SK-N-SH (cell line): ENCODE data around the gene OGFR. TPM values are rescaled to one million over a fixed set of nuclear protein-coding genes. Genes with fewer than 3 reads are reported as not detected.

Experiments
- CTCF ChIA-PET: fragments of 300-600, 350-600 bp; formaldehyde crosslinking; extraction: SDS; loops from one replicate; lab custom pipeline; 2021; lab: Yijun Ruan, JAX
- POLR2A ChIA-PET: fragments of 350-600 bp; sonication (Branson Sonifier 250); formaldehyde crosslinking; extraction: SDS; loops from one replicate; lab custom pipeline; 2020; ENCODE audit warnings: antibody characterized with exemption, inconsistent platforms; lab: Yijun Ruan, JAX
- DNase-seq: peaks from one replicate; pipeline ENCODE4 v3.0.0; 2012
- H2AFZ ChIP-seq: fragments of 200-600 bp; sonication (generic); 2 replicates; pipeline ENCODE4 v1.8.1; 2016; ENCODE audit warnings: antibody characterized with exemption, mild to moderate bottlenecking, low read depth
- H3F3A ChIP-seq: fragments of 200-600 bp; sonication (generic); replicated peaks from 2 replicates; pipeline ENCODE3; 2016; ENCODE audit warnings: antibody characterized with exemption, mild to moderate bottlenecking; ENCODE audit not compliant: insufficient read depth
- H3K27ac ChIP-seq, 2 experiments: fragments of 200-500 bp in 1 of 2; fragments of 200-600 bp in 1 of 2; sonication (Bioruptor generic) in 1 of 2; sonication (generic), shearing (Covaris generic) in 1 of 2; 2 replicates each; pipeline versions ENCODE4 v1.5.1 to v1.6.1; 2014 to 2016; ENCODE audit warnings: low read depth in 2 of 2, inconsistent platforms in 1 of 2, low read length in 1 of 2, mild to moderate bottlenecking in 1 of 2, mixed read lengths in 1 of 2
- H3K27me3 ChIP-seq: fragments of 200-600 bp; sonication (generic), shearing (Covaris generic); 2 replicates; pipeline ENCODE4 v1.6.1; 2016; ENCODE audit warnings: mixed run types; ENCODE audit not compliant: insufficient read depth
- H3K36me3 ChIP-seq, 2 experiments: fragments of 200-500 bp in 1 of 2; fragments of 200-600 bp in 1 of 2; sonication (Bioruptor generic) in 1 of 2; sonication (generic) in 1 of 2; replicated peaks in 1 of 2; 2 replicates each; pipeline versions ENCODE3 to v1.5.1; 2014 to 2016; ENCODE audit warnings: low read length in 1 of 2, mild to moderate bottlenecking in 1 of 2; ENCODE audit not compliant: insufficient read depth in 2 of 2, control insufficient read depth in 1 of 2
- H3K4me1 ChIP-seq, 2 experiments: fragments of 200-500 bp in 1 of 2; fragments of 200-600 bp in 1 of 2; sonication (Bioruptor generic) in 1 of 2; sonication (generic), shearing (Covaris generic) in 1 of 2; 2 replicates each; pipeline versions ENCODE4 v1.5.1 to v1.6.1; 2014 to 2016; ENCODE audit warnings: low read depth in 1 of 2, low read length in 1 of 2, mixed run types in 1 of 2; ENCODE audit not compliant: insufficient read depth in 2 of 2, control insufficient read depth in 1 of 2
- H3K4me2 ChIP-seq: fragments of 200-600 bp; sonication (generic), shearing (Covaris generic); 2 replicates; pipeline ENCODE4 v1.6.1; 2017; ENCODE audit warnings: mixed run types
- H3K4me3 ChIP-seq, 2 experiments: fragments of 200-500 bp in 1 of 2; fragments of 200-600 bp in 1 of 2; sonication (Bioruptor generic) in 1 of 2; sonication (generic), shearing (Covaris generic) in 1 of 2; 2 replicates each; pipeline versions ENCODE4 v1.5.1 to v1.8.1; 2014 to 2016; ENCODE audit warnings: low read depth in 2 of 2, inconsistent platforms in 1 of 2, low read length in 1 of 2, mild to moderate bottlenecking in 1 of 2, mixed read lengths in 1 of 2, moderate library complexity in 1 of 2
- H3K79me2 ChIP-seq: fragments of 200-600 bp; sonication (generic); 2 replicates; pipeline ENCODE4 v1.8.1; 2017; ENCODE audit warnings: mild to moderate bottlenecking; ENCODE audit not compliant: insufficient read depth
- H3K9ac ChIP-seq: fragments of 200-600 bp; sonication (generic); 2 replicates; pipeline ENCODE4 v1.6.1; 2017; ENCODE audit warnings: mixed run types
- H3K9me2 ChIP-seq: fragments of 200-600 bp; sonication (generic); 2 replicates; pipeline ENCODE4 v1.6.1; 2017; ENCODE audit warnings: mixed run types
- H3K9me3 ChIP-seq: fragments of 200-600 bp; sonication (generic); 2 replicates; pipeline ENCODE4 v1.6.1; 2017; ENCODE audit warnings: mixed run types, mild to moderate bottlenecking, moderate library complexity
- H4K20me1 ChIP-seq: fragments of 200-600 bp; sonication (generic); 2 replicates; pipeline ENCODE4 v1.6.1; 2017; ENCODE audit warnings: mild to moderate bottlenecking, mixed run types; ENCODE audit not compliant: insufficient read depth
- FOSL2 ChIP-seq: IDR thresholded peaks from 2 replicates; pipeline ENCODE4 v1.4.0; 2012; ENCODE audit warnings: low read depth, mild to moderate bottlenecking, moderate library complexity, borderline replicate concordance
- FOXM1 ChIP-seq: IDR thresholded peaks from 2 replicates; pipeline ENCODE4 v1.4.0; 2012; ENCODE audit warnings: low read depth, mild to moderate bottlenecking
- JUND ChIP-seq: IDR thresholded peaks from 2 replicates; pipeline ENCODE4 v1.4.0; 2012
- NFIC ChIP-seq: IDR thresholded peaks from 2 replicates; pipeline ENCODE4 v1.4.0; 2012; ENCODE audit warnings: borderline replicate concordance
- POLR2AphosphoS5 ChIP-seq: IDR thresholded peaks from 2 replicates; pipeline ENCODE4 v1.6.1; 2012; ENCODE audit warnings: low read depth, low read length
- RCOR1 ChIP-seq: fragments of 150-350 bp; IDR thresholded peaks from 2 replicates; pipeline ENCODE4 v1.6.1; 2017; ENCODE audit warnings: antibody characterized with exemption, low read length
- RFX5 ChIP-seq: IDR thresholded peaks from 2 replicates; pipeline ENCODE4 v1.6.1; 2012; ENCODE audit warnings: mild to moderate bottlenecking, improper control_type of control experiment, low read length
- SMC3 ChIP-seq: IDR thresholded peaks from 2 replicates; pipeline ENCODE4 v1.6.1; 2012; ENCODE audit warnings: low read depth, low read length, improper control_type of control experiment
- YY1 ChIP-seq: IDR thresholded peaks from 2 replicates; pipeline ENCODE4 v1.4.0; 2012; ENCODE audit warnings: low read depth, mild to moderate bottlenecking
- WGBS: methylation state at CpG from one replicate; pipeline ENCODE4 v1.1.6; 2017; ENCODE audit warnings: low lambda C conversion rate; 5-methylcytosine and 5-hydroxymethylcytosine counted together
- polyA plus RNA-seq, 3 experiments: library from polyadenylated mRNA; depleted of rRNA; stranded (reverse); fragments of >200 nt; gene quantifications; 2 replicates each; pipeline ENCODE4 v1.2.3, GENCODE V29; 2012
- TF ChIP-seq, protein P1 (sequence below): fragments of 150-350 bp; IDR thresholded peaks from 2 replicates; pipeline ENCODE4 v1.6.1; 2016; ENCODE audit warnings: mild to moderate bottlenecking, low read depth, low read length
- TF ChIP-seq, protein P2 (sequence below): fragments of 200-600 bp; sonication (generic); IDR thresholded peaks from 2 replicates; pipeline ENCODE4 v1.6.1; 2017; ENCODE audit warnings: antibody characterized with exemption, mild to moderate bottlenecking, moderate library complexity
- TF ChIP-seq, protein P3 (sequence below): fragments of 150-350 bp; IDR thresholded peaks from 2 replicates; pipeline ENCODE4 v1.6.1; 2017; ENCODE audit warnings: antibody characterized with exemption, low read length, low read depth, borderline replicate concordance
- TF ChIP-seq, protein P4 (sequence below): IDR thresholded peaks from 2 replicates; pipeline ENCODE4 v1.4.0; 2012; ENCODE audit warnings: low read depth, borderline replicate concordance
- TF ChIP-seq, protein P5 (sequence below): IDR thresholded peaks from 2 replicates; pipeline ENCODE4 v1.6.1; 2012; ENCODE audit warnings: mild to moderate bottlenecking, low read depth, low read length, moderate library complexity

OGFR gene
- polyA plus RNA-seq, 1 of the 3 experiments (the other 2 are of a cell fraction): 60.8 TPM

DNA sequence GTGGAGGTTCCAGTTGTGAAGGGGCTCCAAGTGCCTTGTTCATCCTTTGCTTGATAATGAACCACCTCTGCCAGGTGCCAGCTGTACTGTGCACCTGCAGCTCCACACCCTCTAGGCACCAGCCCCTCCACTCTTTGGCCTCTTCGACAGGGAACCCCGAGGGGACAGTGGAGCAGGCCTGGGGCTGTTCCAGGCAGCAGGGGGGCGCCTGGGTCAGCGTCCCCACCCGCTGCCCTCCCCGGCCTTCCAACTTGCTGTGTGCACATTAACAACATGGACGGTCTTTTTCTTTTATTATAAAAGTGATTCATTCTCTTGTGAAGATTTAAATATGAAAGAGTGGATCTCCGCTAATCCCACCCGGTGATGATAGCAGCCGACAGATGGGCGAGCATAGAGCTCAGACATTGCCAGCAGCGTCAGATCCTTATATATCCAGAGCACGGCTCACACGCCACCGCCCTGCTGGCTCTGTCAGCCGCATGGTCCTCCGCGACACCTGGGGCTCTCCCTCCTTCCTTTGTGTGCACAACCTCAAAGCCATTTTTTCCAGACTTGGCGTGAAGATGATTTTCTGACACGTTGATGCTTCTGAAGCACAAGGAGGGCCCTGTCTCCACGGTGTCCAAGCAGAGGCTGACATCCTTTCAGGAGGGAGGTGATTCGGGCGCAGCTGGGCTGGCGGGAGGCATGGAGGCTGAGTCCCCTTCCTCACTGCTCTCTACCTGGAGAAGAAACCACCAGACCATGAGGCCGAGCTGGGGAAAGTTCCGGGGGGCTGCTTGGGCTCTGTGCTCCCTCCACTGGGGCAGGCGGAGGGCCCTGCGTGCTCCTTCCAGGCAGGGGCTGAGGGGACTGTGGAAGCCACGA is 30.6 kb upstream of the OGFR start:
- Histone ChIP-seq H3K4me2 (no peak overlapping the region), H2AFZ (no peak overlapping the region), H3K9ac (no peak overlapping the region), H3K9me3 (no peaks in the 10 kb centered on the region), H3K36me3 (no peaks in the 10 kb centered on the region), H4K20me1 (no peaks in the 10 kb centered on the region), H3K4me3 (no peak overlapping the region), H3K27ac (no peak overlapping the region), H3K4me1 (peaks cover 0 to 12% of the 10 kb centered on the region in 2 experiments; a peak in 1 of 4 replicates), H3F3A (no peaks in the 10 kb centered on the region), H3K79me2 (no peaks in the 10 kb centered on the region), H3K27me3 (no peaks in the 10 kb centered on the region), H3K9me2 (no peaks in the 10 kb centered on the region)
- WGBS: 81% methylated on average over 23 of the region's 29 CpGs
- ChIA-PET POLR2A (no interaction called here), CTCF (interaction anchor here (1.2 to 1.6 kb wide), 2 partner anchors 17 to 35 kb away, joined by 3 to 11 read pairs; no protein-coding TSS in a partner anchor)
- TF ChIP-seq, protein P1, sequence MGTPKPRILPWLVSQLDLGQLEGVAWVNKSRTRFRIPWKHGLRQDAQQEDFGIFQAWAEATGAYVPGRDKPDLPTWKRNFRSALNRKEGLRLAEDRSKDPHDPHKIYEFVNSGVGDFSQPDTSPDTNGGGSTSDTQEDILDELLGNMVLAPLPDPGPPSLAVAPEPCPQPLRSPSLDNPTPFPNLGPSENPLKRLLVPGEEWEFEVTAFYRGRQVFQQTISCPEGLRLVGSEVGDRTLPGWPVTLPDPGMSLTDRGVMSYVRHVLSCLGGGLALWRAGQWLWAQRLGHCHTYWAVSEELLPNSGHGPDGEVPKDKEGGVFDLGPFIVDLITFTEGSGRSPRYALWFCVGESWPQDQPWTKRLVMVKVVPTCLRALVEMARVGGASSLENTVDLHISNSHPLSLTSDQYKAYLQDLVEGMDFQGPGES: no peak
- TF ChIP-seq FOSL2 (no peak), SMC3 (no peak), JUND (no peak), NFIC (no peak), YY1 (no peak), POLR2AphosphoS5 (no peak), RCOR1 (no peak), RFX5 (no peak), FOXM1 (no peak)
- TF ChIP-seq, protein P2, sequence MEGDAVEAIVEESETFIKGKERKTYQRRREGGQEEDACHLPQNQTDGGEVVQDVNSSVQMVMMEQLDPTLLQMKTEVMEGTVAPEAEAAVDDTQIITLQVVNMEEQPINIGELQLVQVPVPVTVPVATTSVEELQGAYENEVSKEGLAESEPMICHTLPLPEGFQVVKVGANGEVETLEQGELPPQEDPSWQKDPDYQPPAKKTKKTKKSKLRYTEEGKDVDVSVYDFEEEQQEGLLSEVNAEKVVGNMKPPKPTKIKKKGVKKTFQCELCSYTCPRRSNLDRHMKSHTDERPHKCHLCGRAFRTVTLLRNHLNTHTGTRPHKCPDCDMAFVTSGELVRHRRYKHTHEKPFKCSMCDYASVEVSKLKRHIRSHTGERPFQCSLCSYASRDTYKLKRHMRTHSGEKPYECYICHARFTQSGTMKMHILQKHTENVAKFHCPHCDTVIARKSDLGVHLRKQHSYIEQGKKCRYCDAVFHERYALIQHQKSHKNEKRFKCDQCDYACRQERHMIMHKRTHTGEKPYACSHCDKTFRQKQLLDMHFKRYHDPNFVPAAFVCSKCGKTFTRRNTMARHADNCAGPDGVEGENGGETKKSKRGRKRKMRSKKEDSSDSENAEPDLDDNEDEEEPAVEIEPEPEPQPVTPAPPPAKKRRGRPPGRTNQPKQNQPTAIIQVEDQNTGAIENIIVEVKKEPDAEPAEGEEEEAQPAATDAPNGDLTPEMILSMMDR: no peak
- TF ChIP-seq, protein P3, sequence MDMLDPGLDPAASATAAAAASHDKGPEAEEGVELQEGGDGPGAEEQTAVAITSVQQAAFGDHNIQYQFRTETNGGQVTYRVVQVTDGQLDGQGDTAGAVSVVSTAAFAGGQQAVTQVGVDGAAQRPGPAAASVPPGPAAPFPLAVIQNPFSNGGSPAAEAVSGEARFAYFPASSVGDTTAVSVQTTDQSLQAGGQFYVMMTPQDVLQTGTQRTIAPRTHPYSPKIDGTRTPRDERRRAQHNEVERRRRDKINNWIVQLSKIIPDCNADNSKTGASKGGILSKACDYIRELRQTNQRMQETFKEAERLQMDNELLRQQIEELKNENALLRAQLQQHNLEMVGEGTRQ: no peak
- TF ChIP-seq, protein P4, sequence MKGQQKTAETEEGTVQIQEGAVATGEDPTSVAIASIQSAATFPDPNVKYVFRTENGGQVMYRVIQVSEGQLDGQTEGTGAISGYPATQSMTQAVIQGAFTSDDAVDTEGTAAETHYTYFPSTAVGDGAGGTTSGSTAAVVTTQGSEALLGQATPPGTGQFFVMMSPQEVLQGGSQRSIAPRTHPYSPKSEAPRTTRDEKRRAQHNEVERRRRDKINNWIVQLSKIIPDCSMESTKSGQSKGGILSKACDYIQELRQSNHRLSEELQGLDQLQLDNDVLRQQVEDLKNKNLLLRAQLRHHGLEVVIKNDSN: no peak
- TF ChIP-seq, protein P5, sequence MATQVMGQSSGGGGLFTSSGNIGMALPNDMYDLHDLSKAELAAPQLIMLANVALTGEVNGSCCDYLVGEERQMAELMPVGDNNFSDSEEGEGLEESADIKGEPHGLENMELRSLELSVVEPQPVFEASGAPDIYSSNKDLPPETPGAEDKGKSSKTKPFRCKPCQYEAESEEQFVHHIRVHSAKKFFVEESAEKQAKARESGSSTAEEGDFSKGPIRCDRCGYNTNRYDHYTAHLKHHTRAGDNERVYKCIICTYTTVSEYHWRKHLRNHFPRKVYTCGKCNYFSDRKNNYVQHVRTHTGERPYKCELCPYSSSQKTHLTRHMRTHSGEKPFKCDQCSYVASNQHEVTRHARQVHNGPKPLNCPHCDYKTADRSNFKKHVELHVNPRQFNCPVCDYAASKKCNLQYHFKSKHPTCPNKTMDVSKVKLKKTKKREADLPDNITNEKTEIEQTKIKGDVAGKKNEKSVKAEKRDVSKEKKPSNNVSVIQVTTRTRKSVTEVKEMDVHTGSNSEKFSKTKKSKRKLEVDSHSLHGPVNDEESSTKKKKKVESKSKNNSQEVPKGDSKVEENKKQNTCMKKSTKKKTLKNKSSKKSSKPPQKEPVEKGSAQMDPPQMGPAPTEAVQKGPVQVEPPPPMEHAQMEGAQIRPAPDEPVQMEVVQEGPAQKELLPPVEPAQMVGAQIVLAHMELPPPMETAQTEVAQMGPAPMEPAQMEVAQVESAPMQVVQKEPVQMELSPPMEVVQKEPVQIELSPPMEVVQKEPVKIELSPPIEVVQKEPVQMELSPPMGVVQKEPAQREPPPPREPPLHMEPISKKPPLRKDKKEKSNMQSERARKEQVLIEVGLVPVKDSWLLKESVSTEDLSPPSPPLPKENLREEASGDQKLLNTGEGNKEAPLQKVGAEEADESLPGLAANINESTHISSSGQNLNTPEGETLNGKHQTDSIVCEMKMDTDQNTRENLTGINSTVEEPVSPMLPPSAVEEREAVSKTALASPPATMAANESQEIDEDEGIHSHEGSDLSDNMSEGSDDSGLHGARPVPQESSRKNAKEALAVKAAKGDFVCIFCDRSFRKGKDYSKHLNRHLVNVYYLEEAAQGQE: no peak
- no peak for DNase-seq
